Measurements from ENCODE around the gene TCF25. TPM values are rescaled to one million over a fixed set of nuclear protein-coding genes. Genes with fewer than 3 reads are reported as not detected.

TCF25 gene
- total and polyA plus RNA-seq, 10 donors: 113 to 412 (median 251) TPM

- no peak for TF ChIP-seq POLR2A (IDR thresholded peaks at IDR 0.05)
- TF ChIP-seq CTCF (IDR thresholded peaks at IDR 0.05 in 8 of 11, conservative IDR thresholded peaks at IDR 0.05 in 3 of 11): no peak
- no peak for TF ChIP-seq POLR2AphosphoS5 (IDR thresholded peaks at IDR 0.05)
- H3K9me3 ChIP-seq: no peaks in the 10 kb centered on the region
- H3K27ac ChIP-seq: no peak overlapping the region
- no peak for DNase-seq
- peaks cover 0 to 55% (median 0%) of the 10 kb centered on the region in 7 donors for H3K27me3 ChIP-seq (replicated peaks in 1 of 7)
- peaks cover 7 to 52% (median 28%) of the 10 kb centered on the region in 6 donors for H3K4me1 ChIP-seq
- no peaks in the 10 kb centered on the region for H3K36me3 ChIP-seq
- 69 to 89% (median 82%) methylated on average over 5 of the region's 5 CpGs for WGBS, 5 donors
- intact Hi-C loops (cut with DNase I; ENCODE audit: low total_unique reads): no loop called here
- no peak overlapping the region for H3K4me3 ChIP-seq
Measured at GRCh38 chr16:89946515-89946914, 73.1 kb downstream of the TCF25 start.

GRCh38 chr16:89949121-89949742 lies 75.8 kb downstream of the TCF25 start:
- peaks cover 0 to 40% (median 0%) of the 10 kb centered on the region in 7 donors for H3K27me3 ChIP-seq (replicated peaks in 1 of 7)
- peak; percentile 81 for DNase-seq
- H3K4me3 ChIP-seq: peak overlapping the region; percentile 40 to 78 (median 53)
- no peaks in the 10 kb centered on the region for H3K9me3 ChIP-seq
- H3K36me3 ChIP-seq: peaks cover 0 to 2% (median 0%) of the 10 kb centered on the region in 6 donors
- WGBS, 5 donors: 17 to 49% (median 32%) methylated on average over 15 to 55 of the region's 55 CpGs
- H3K27ac ChIP-seq: peak overlapping the region in 2 of 8 donors; percentile 55 to 61
- intact Hi-C loops (cut with DNase I; ENCODE audit: low total_unique reads): no loop called here
- peaks cover 7 to 78% (median 43%) of the 10 kb centered on the region in 6 donors for H3K4me1 ChIP-seq
- no peak for TF ChIP-seq CTCF (IDR thresholded peaks at IDR 0.05 in 8 of 11, conservative IDR thresholded peaks at IDR 0.05 in 3 of 11)
- TF ChIP-seq POLR2AphosphoS5 (IDR thresholded peaks at IDR 0.05): no peak
- no peak for TF ChIP-seq POLR2A (IDR thresholded peaks at IDR 0.05)

GRCh38 chr16:89949756-89950155 lies 76.4 kb downstream of the TCF25 start:
- peaks cover 7 to 80% (median 48%) of the 10 kb centered on the region in 6 donors for H3K4me1 ChIP-seq
- intact Hi-C loops (cut with DNase I; ENCODE audit: low total_unique reads): no loop called here
- peak overlapping the region in 7 of 8 donors; percentile 48 to 78 (median 54) for H3K4me3 ChIP-seq
- no peak overlapping the region for H3K27ac ChIP-seq
- TF ChIP-seq CTCF (IDR thresholded peaks at IDR 0.05 in 8 of 11, conservative IDR thresholded peaks at IDR 0.05 in 3 of 11) (no peak), POLR2A (IDR thresholded peaks at IDR 0.05) (no peak), POLR2AphosphoS5 (IDR thresholded peaks at IDR 0.05) (no peak)
- DNase-seq: no peak
- WGBS, 5 donors: 83 to 94% (median 88%) methylated on average over 12 of the region's 12 CpGs
- peaks cover 0 to 35% (median 0%) of the 10 kb centered on the region in 7 donors for H3K27me3 ChIP-seq (replicated peaks in 1 of 7)
- no peaks in the 10 kb centered on the region for H3K9me3 ChIP-seq
- peaks cover 0 to 5% (median 0%) of the 10 kb centered on the region in 6 donors for H3K36me3 ChIP-seq

GRCh38 chr16:89951509-89951908 lies 78.1 kb downstream of the TCF25 start:
- Histone ChIP-seq H3K4me1 (peaks cover 15 to 91% (median 65%) of the 10 kb centered on the region in 6 donors), H3K4me3 (no peak overlapping the region), H3K36me3 (peaks cover 0 to 17% (median 0%) of the 10 kb centered on the region in 6 donors), H3K9me3 (no peaks in the 10 kb centered on the region), H3K27ac (no peak overlapping the region), H3K27me3 (replicated peaks in 1 of 7) (peaks cover 0 to 18% (median 0%) of the 10 kb centered on the region in 7 donors)
- 86 to 92% (median 88%) methylated on average over 5 of the region's 5 CpGs for WGBS, 5 donors
- no peak for DNase-seq
- intact Hi-C loops (cut with DNase I; ENCODE audit: low total_unique reads): no loop called here
- no peak for TF ChIP-seq CTCF (IDR thresholded peaks at IDR 0.05 in 8 of 11, conservative IDR thresholded peaks at IDR 0.05 in 3 of 11)
- TF ChIP-seq POLR2A (IDR thresholded peaks at IDR 0.05): no peak
- no peak for TF ChIP-seq POLR2AphosphoS5 (IDR thresholded peaks at IDR 0.05)

Measured in spleen (tissue), 11 donors.